Adrenal gland (tissue), 12 donors: ENCODE data around the gene CCDC57. TPM values are rescaled to one million over a fixed set of nuclear protein-coding genes. Genes with fewer than 3 reads are reported as not detected.

Experiments
- DNase-seq, 7 donors: peaks; one replicate each; pipeline ENCODE4 v3.0.0-alpha.2; 2019 to 2020
- H3K27ac ChIP-seq, 5 donors: fragments of 200-600 bp; sonication (generic) in 4 of 5; 1 replicate in 3 of 5; 2 replicates in 2 of 5; pipeline versions ENCODE4 v1.5.1 to v1.8.0; 2016 to 2020; ENCODE audit warnings: mild to moderate bottlenecking in 1 of 5
- H3K27me3 ChIP-seq: fragments of 200-600 bp; 2 replicates; pipeline ENCODE4 v1.8.0; 2021
- H3K36me3 ChIP-seq, 2 donors: fragments of 200-600 bp; replicated peaks in 1 of 2; 1 replicate in 1 of 2; 2 replicates in 1 of 2; pipeline versions ENCODE4 v1.5.1 to v1.8.0; 2018 to 2022
- H3K4me1 ChIP-seq, 2 donors: fragments of 200-600 bp; replicated peaks in 1 of 2; 1 replicate in 1 of 2; 2 replicates in 1 of 2; pipeline versions ENCODE4 v1.5.1 to v1.8.0; 2018 to 2021
- H3K4me3 ChIP-seq, 4 donors: fragments of 200-600 bp; sonication (generic) in 3 of 4; one replicate each; pipeline ENCODE4 v1.5.1; 2016 to 2018
- H3K9me3 ChIP-seq, 3 donors: fragments of 200-600 bp; sonication (generic) in 1 of 3; replicated peaks in 1 of 3; 1 replicate in 2 of 3; 2 replicates in 1 of 3; pipeline versions ENCODE4 v1.5.1 to v1.8.0; 2016 to 2021
- POLR2A ChIP-seq, 2 donors: fragments of 450-650 bp; IDR thresholded peaks; one replicate each; pipeline ENCODE4 v1.6.1; 2017; ENCODE audit warnings: antibody characterized with exemption in 2 of 2, mild to moderate bottlenecking in 2 of 2, moderate library complexity in 1 of 2
- WGBS, 4 donors: extraction: QIAGEN DNeasy Blood & Tissue Kit in 2 of 4; methylation state at CpG; one replicate each; pipeline versions ENCODE4 v1.1.5 to v1.1.7; 2013 to 2017; 5-methylcytosine and 5-hydroxymethylcytosine counted together
- intact Hi-C, 2 donors: fragments of 100-400 bp; cut with DNase I; formaldehyde crosslinking; loops; one replicate each; pipeline versions ENCODE4 v1.14.1 to v1.15.0; 2022 to 2023
- polyA plus RNA-seq, 3 donors: library from polyadenylated mRNA; stranded (reverse); fragments of 200-250 nt in 2 of 3; fragments of 350-450 nt in 1 of 3; fragmentation: Illumina TruSeq in 1 of 3; extraction: RNeasy Lipid Tissue Mini Kit (QIAGEN cat#74804) in 1 of 3; gene quantifications; one replicate each; pipeline ENCODE4 v1.2.3, GENCODE V29; 2013 to 2014
- total RNA-seq, 9 donors: library from RNA; depleted of rRNA in 4 of 9; stranded (reverse); fragments of >200 nt in 4 of 9; fragments of 120-200 nt in 1 of 9; fragmentation: NEBNext Ultra II Directional in 1 of 9; extraction: Animal tissue kit (Norgen Biotek cat#: 25700) in 1 of 9; gene quantifications; one replicate each; pipeline versions ENCODE4 v1.1.0 to v1.2.4, GENCODE V29; 2013 to 2023
- TF ChIP-seq, protein P1 (sequence below), 6 experiments: fragments of 450-650 bp in 4 of 6; fragments of 200-600 bp in 2 of 6; sonication (generic) in 1 of 6; IDR thresholded peaks; 1 replicate in 5 of 6; 2 replicates in 1 of 6; pipeline versions ENCODE4 v1.5.1 to v1.8.0; 2016 to 2021; ENCODE audit warnings: antibody characterized with exemption in 6 of 6, mild to moderate bottlenecking in 2 of 6, moderate library complexity in 1 of 6
- donor health status: healthy with polysubstance abuse.
- donor health status: Bipolar disorder and iron deficiency.
- donor health status: DM: yes; HTN: yes; CAD: no.
- donor health status: DM: no; HTN: no; CAD: no.
- donor health status: DM: no; HTN: no; CAD: no.
- donor health status: DM: yes; HTN: yes; CAD: no.

CCDC57 gene
- total and polyA plus RNA-seq, 12 donors = 7.1 to 275 (median 28.8) TPM

DNA sequence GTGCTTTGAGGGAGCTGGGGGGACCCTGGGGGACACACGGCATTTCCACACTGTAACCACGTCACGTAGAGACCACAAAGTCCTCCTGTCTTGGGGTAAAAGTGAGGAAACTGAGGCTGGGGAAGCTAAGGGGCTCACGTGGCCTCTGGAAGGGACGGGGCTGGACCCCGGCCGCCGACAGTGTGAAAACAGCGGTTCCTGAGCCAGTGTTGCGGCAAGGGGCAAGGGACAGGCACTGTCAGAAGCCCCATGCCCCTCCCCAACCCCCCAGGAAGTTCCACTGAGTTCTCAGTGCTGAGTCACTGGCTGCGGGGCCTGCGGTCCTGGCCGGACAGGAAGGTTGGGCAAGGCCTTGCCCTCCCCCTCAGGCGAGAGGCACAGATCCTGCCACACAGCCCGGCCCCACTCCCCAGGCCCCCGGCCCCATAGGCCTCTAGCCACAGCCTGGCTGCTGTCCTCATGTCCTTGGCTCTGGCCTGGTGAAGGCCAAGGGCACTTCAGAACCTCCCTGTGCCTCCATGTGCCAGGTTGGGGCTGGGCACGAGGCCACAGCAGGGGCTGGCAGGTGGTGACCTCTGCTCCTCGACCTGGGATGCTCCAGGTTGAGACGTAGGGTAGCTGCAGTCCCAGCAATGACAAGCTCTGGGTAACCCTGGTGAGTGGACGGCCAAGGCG, 5.0 kb upstream of the CCDC57 start:
- Histone ChIP-seq H3K4me3 (no peak overlapping the region), H3K36me3 (no peaks in the 10 kb centered on the region), H3K4me1 (peaks cover 30% of the 10 kb centered on the region in 2 donors), H3K27ac (peak overlapping the region; percentile 70 to 97 (median 83)), H3K27me3 (no peaks in the 10 kb centered on the region), H3K9me3 (no peaks in the 10 kb centered on the region)
- no peak for TF ChIP-seq POLR2A (IDR thresholded peaks at IDR 0.05)
- TF ChIP-seq, protein P1, sequence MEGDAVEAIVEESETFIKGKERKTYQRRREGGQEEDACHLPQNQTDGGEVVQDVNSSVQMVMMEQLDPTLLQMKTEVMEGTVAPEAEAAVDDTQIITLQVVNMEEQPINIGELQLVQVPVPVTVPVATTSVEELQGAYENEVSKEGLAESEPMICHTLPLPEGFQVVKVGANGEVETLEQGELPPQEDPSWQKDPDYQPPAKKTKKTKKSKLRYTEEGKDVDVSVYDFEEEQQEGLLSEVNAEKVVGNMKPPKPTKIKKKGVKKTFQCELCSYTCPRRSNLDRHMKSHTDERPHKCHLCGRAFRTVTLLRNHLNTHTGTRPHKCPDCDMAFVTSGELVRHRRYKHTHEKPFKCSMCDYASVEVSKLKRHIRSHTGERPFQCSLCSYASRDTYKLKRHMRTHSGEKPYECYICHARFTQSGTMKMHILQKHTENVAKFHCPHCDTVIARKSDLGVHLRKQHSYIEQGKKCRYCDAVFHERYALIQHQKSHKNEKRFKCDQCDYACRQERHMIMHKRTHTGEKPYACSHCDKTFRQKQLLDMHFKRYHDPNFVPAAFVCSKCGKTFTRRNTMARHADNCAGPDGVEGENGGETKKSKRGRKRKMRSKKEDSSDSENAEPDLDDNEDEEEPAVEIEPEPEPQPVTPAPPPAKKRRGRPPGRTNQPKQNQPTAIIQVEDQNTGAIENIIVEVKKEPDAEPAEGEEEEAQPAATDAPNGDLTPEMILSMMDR (IDR thresholded peaks at IDR 0.05) = no peak
- intact Hi-C loops = no loop called here
- DNase-seq = peak; percentile 78 to 88 (median 85)
- 42 to 60% (median 53%) methylated on average over 3 to 21 of the region's 21 CpGs for WGBS, 4 donors

DNA sequence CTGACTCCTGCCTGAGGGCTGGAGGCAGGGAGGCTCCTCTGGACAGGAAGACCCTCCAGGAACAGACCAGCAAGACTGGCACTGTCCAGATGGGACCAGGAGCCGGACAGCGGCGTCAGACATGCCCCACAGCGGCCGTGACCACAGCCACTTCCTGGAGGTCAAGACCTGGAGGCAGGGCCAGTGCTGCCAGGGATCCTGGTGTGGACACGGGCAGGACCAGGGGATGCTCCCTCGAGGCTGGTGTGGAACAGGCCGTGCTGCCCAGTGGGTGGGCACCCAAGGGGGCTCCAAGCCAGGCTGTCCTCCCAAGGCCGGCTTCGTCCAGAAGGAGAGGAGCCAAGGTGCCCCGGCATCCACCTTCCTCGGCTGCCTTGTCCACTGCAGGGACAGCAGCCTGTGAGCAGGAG, 4.5 kb upstream of the CCDC57 start:
- 65 to 79% (median 68%) methylated on average over 2 to 12 of the region's 12 CpGs; no CpG with 5 or more reads in 1 of the 4 donors for WGBS, 4 donors
- peak overlapping the region; percentile 70 to 97 (median 83) for H3K27ac ChIP-seq
- peak in 5 of 7 donors; percentile 50 to 74 (median 64) for DNase-seq
- H3K9me3 ChIP-seq = no peaks in the 10 kb centered on the region
- H3K36me3 ChIP-seq = no peaks in the 10 kb centered on the region
- intact Hi-C loops = no loop called here
- no peak for TF ChIP-seq POLR2A (IDR thresholded peaks at IDR 0.05)
- TF ChIP-seq, protein P1 (IDR thresholded peaks at IDR 0.05) = no peak
- H3K4me3 ChIP-seq = no peak overlapping the region
- no peaks in the 10 kb centered on the region for H3K27me3 ChIP-seq
- peaks cover 30 to 31% of the 10 kb centered on the region in 2 donors for H3K4me1 ChIP-seq

DNA sequence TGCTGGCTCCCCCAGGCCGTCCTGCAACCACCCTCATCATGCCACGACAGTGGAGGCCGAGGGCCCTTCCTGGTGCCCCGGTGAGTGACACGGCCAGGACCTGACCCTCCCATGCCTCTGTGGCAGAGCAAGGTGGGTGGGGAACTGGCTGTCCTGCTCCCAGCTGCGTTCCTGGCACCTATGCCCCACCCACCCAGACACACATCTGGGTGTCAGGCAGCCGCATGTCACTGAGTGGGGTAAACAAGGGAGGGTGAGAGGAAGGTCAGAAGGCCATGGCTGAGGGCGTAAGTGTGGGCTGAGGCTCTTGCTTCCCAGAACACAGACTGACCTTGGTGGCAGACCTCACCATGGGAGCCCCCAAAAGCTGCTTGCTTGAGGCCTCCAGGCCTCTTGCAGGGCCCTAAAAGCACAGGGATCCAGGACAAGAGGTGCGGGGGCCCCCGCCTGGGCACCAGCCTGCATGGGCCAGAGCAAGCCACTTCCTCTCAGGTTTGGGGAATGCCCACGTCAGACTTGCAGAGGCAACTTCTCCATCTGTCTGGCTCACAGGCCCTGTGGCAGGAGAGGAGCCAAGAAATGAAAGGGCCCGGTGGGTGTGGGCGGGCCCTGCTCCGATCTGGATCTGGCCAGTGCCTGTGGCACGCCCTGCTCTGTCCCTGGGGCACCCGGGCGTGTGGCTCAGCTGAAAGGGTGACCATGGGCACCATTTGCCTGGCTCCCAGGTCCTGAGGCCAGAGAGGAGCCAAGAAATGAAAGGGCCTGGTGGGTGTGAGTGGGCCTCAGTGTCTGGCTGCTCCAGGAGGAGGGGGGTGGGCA, 3.9 kb upstream of the CCDC57 start:
- H3K4me3 ChIP-seq = no peak overlapping the region
- intact Hi-C loops = no loop called here
- H3K27ac ChIP-seq = peak overlapping the region; percentile 70 to 97 (median 83)
- no peaks in the 10 kb centered on the region for H3K9me3 ChIP-seq
- DNase-seq = peak; percentile 78 to 93 (median 91)
- peak in 1 of 2 donors; percentile 26 for TF ChIP-seq POLR2A (IDR thresholded peaks at IDR 0.05)
- TF ChIP-seq, protein P1 (IDR thresholded peaks at IDR 0.05) = no peak
- peaks cover 36 to 37% of the 10 kb centered on the region in 2 donors for H3K4me1 ChIP-seq
- H3K27me3 ChIP-seq = no peaks in the 10 kb centered on the region
- WGBS, 4 donors = 37 to 66% (median 48%) methylated on average over 9 to 17 of the region's 17 CpGs
- no peaks in the 10 kb centered on the region for H3K36me3 ChIP-seq

DNA sequence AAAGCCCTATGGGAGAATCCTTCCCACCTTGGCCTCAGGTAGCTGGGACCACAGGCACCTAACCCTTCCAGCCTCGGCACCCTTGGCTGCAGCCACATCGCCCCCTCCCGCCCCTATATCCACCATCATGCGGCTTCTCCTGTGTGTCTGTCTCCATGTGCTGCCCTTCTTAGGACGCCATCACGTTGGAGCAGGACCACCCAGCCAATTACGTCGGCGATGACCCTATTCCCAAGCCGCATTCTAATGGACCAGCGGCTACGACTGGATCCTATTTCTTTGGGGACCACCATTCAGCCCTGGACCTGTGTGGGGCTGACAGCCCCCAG, 3.3 kb upstream of the CCDC57 start:
- peak in 1 of 7 donors; percentile 58 for DNase-seq
- Histone ChIP-seq H3K4me3 (no peak overlapping the region), H3K27ac (peak overlapping the region; percentile 70 to 97 (median 83)), H3K27me3 (no peaks in the 10 kb centered on the region), H3K4me1 (peaks cover 36 to 39% of the 10 kb centered on the region in 2 donors), H3K9me3 (no peaks in the 10 kb centered on the region), H3K36me3 (no peaks in the 10 kb centered on the region)
- intact Hi-C loops = no loop called here
- TF ChIP-seq POLR2A (IDR thresholded peaks at IDR 0.05) = no peak
- TF ChIP-seq, protein P1 (IDR thresholded peaks at IDR 0.05) = no peak
- 87 to 95% (median 94%) methylated on average over 11 to 12 of the region's 12 CpGs for WGBS, 4 donors
